ENCODE data around the gene RTN4R.

RTN4R gene

DNA sequence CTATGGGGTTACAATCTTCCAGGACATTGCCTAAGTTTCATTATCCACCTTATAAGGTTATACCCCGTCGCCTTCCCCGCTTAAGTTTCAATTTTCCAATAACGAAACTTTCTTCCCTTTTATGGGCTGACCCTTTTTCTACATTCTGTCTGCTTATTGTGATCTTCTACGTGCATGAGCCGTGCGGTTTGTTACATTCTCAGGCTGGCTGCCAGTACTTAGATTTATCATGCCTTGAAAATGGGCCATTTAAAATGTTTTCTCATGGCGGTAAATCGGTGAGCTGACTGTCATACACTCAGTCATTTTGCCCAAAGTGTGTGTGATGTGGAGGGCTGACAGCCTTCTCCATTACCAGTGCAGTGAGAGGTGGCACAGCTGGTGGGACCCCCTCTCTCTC, 28.5 kb upstream of the RTN4R start:
- H3K4me3 ChIP-seq (ENCODE audit: low read length), result no peak overlapping the region
- TF ChIP-seq, protein P1, sequence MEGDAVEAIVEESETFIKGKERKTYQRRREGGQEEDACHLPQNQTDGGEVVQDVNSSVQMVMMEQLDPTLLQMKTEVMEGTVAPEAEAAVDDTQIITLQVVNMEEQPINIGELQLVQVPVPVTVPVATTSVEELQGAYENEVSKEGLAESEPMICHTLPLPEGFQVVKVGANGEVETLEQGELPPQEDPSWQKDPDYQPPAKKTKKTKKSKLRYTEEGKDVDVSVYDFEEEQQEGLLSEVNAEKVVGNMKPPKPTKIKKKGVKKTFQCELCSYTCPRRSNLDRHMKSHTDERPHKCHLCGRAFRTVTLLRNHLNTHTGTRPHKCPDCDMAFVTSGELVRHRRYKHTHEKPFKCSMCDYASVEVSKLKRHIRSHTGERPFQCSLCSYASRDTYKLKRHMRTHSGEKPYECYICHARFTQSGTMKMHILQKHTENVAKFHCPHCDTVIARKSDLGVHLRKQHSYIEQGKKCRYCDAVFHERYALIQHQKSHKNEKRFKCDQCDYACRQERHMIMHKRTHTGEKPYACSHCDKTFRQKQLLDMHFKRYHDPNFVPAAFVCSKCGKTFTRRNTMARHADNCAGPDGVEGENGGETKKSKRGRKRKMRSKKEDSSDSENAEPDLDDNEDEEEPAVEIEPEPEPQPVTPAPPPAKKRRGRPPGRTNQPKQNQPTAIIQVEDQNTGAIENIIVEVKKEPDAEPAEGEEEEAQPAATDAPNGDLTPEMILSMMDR (conservative IDR thresholded peaks at IDR 0.05; ENCODE audit: low read length), result no peak
- no peak for DNase-seq (ENCODE audit: low read depth)

DNA sequence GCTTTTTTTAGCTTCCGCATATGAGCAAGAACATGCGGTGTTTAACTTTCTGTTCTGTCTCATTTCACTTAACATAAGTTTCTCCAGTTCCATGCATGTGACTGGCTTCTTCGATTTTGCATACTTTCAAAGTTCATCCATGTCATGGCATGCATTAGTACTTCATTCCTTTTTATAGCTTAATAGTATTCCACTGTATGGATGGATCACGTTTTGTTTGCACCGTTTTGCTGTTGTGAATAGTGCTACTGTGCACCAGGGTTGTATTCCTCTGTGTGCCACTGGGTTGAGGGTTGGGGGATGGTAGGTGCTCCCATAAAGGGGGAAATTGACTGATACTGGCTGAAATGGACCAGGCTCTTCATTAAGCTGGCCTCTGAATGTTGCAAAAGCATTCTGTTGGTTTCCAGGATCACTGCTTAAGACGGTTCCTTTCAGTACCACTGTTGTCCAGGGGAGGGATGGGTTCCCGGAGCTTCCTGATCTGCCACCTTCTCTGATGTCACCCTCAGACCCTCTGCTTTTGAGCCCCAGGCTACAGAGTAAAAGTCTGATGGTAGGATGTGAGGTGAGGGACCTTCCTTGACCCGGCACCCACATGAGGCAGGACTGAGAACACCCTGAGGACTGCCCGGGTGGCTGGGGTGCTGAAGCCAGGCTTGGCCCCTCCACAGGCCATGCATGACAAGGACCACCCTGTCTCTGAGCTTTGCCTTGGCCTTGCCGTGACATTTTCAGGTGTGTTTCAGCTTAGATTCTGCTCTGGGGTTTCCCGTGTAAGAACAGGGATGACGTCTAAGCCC, 27.3 kb upstream of the RTN4R start:
- TF ChIP-seq, protein P1 (conservative IDR thresholded peaks at IDR 0.05; ENCODE audit: low read length), result no peak
- H3K4me3 ChIP-seq (ENCODE audit: low read length), result no peak overlapping the region

DNA sequence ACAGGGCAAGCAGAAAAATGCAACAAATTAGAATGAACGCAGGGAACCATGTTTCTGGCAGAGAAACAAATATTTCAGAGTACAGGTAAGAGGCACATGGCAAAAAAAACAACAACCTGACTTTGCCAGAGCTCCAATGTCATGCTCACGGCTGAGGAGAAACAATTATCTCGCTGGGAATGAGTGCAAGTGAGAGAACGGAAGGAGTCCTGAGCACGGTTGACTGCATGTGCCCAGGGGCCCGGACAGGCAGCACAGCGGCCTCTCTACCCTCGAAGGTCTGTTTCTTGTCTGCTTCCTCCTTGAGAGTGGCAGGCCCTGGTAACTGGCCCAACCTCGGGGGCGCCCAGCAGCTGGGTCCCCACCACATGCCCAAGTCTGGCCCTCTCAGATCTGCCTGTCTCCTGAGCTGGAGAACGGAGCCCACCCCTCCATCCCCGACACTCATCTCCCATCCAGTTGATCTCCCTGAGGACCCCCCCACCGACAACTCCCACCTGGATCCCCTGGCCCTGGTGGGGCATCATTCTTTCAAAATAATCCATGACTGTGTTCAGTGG, 24.6 kb upstream of the RTN4R start:
- H3K4me3 ChIP-seq (ENCODE audit: low read length), result no peak overlapping the region
- DNase-seq (ENCODE audit: low read depth), result no peak
- TF ChIP-seq, protein P1 (conservative IDR thresholded peaks at IDR 0.05; ENCODE audit: low read length), result no peak

More for the DNA sequence above, 27.3 kb upstream of the RTN4R start:
- DNase-seq (ENCODE audit: low read depth), result no peak

DNA sequence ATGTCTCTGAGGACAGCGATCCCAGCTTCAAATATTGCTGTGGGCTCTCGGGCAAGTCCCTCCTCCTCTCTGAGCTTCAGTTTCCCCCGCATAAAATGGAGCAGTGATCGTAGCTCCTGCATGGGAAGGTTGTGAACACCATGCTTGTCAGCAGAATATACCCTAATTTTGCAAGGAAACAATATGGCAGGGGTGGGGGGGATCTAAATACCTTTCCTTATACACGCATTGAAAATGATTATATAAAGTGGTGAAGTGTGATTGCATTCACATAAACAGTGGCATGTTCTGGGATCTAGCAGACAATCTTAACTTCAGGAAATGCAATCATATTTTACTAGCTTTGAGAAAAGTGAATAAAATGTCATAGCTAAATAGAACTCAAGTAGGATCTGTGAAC, 24.0 kb upstream of the RTN4R start:
- DNase-seq (ENCODE audit: low read depth), result no peak
- TF ChIP-seq, protein P1 (conservative IDR thresholded peaks at IDR 0.05; ENCODE audit: low read length), result no peak
- no peak overlapping the region for H3K4me3 ChIP-seq (ENCODE audit: low read length)

DNA sequence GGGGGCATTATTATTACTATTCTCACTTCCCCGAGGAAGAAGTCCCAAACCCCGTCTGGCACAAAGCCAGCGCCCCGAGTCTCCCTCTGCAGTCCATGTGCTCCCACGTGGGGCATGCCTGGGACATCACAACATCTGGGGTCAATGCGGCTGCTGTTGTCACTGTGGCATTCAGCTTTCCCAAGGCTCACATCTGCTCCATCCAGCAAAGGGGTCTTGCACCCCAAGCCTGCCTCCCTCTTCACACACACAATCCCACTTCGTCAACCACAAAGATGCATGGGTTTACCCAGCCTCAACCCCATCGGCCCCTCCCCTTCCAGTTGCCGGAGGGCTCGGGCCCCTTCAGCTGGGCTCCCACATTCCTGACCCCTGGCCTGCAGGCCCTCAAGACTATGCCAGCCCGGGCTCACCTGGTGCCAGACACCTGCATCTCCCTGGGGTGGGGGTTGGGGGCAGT, 23.5 kb upstream of the RTN4R start:
- no peak overlapping the region for H3K4me3 ChIP-seq (ENCODE audit: low read length)
- TF ChIP-seq, protein P1 (conservative IDR thresholded peaks at IDR 0.05; ENCODE audit: low read length), result no peak
- DNase-seq (ENCODE audit: low read depth), result no peak

DNA sequence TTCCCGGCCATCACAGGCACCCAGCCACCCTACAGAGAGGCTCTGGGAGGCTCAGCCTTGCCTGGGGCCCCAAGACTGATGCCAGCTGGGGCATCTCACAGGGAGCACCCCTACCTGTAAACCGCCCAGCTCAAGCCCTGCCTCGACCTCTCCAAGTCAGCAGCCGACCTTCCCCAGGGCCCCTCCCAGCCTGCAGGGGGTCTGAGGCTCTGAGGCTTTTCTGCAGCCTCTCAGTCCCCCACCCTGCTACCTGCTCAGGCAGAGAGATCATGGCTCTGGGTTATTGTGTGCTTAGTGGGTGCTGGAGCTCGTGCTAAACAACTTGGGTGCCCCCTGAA, 23.1 kb upstream of the RTN4R start:
- H3K4me3 ChIP-seq (ENCODE audit: low read length), result no peak overlapping the region
- DNase-seq (ENCODE audit: low read depth), result no peak
- TF ChIP-seq, protein P1 (conservative IDR thresholded peaks at IDR 0.05; ENCODE audit: low read length), result no peak
